WTC11 (cell line): ENCODE data around the gene ABCG1.

Experiments
- CTCF ChIP-seq: fragments of 200-600 bp; IDR thresholded peaks from 2 replicates; pipeline ENCODE4 v1.8.0; 2022; ENCODE audit warnings: antibody characterized with exemption
- E2F5 ChIP-seq: sonication (generic); formaldehyde crosslinking; IDR thresholded peaks from 2 replicates; pipeline ENCODE4 v1.8.1; 2022; ENCODE audit warnings: mild to moderate bottlenecking, moderate library complexity, missing genetic modification reagents
- HMGA2 ChIP-seq: fragments of 250-450 bp; sonication (Bioruptor Pico); IDR thresholded peaks from 2 replicates; pipeline ENCODE4 v1.4.0; 2021; ENCODE audit warnings: mild to moderate bottlenecking, moderate library complexity
- HMGXB4 ChIP-seq: sonication (generic); formaldehyde crosslinking; IDR thresholded peaks from 2 replicates; pipeline ENCODE4 v1.8.1; 2023; ENCODE audit warnings: mild to moderate bottlenecking, moderate library complexity, missing genetic modification reagents
- MAX ChIP-seq: sonication (generic); formaldehyde crosslinking; IDR thresholded peaks from 2 replicates; pipeline ENCODE4 v1.8.0; 2022; ENCODE audit warnings: mild to moderate bottlenecking, missing genetic modification reagents
- NFYB ChIP-seq: sonication (generic); formaldehyde crosslinking; conservative IDR thresholded peaks from 2 replicates; pipeline ENCODE4 v1.8.0; 2022; ENCODE audit warnings: low read depth, missing genetic modification reagents
- RELA ChIP-seq: sonication (generic); formaldehyde crosslinking; IDR thresholded peaks from 2 replicates; pipeline ENCODE4 v1.8.1; 2022; ENCODE audit warnings: missing genetic modification reagents, mild to moderate bottlenecking, borderline replicate concordance
- TEAD1 ChIP-seq: sonication (generic); formaldehyde crosslinking; IDR thresholded peaks from 2 replicates; pipeline ENCODE4 v1.8.0; 2022; ENCODE audit warnings: mild to moderate bottlenecking, missing genetic modification reagents
- TEAD4 ChIP-seq: sonication (generic); formaldehyde crosslinking; IDR thresholded peaks from 2 replicates; pipeline ENCODE4 v1.8.0; 2022; ENCODE audit warnings: mild to moderate bottlenecking, missing genetic modification reagents
- USF2 ChIP-seq: sonication (generic); formaldehyde crosslinking; IDR thresholded peaks from 2 replicates; pipeline ENCODE4 v1.8.1; 2023; ENCODE audit warnings: mild to moderate bottlenecking, missing genetic modification reagents, moderate library complexity
- ZNF532 ChIP-seq: fragments of 250-450 bp; sonication (Bioruptor Pico); IDR thresholded peaks from 2 replicates; pipeline ENCODE4 v1.9.0; 2021; ENCODE audit warnings: mild to moderate bottlenecking, borderline replicate concordance
- ZNF671 ChIP-seq: fragments of 250-450 bp; sonication (Bioruptor Pico); IDR thresholded peaks from 2 replicates; pipeline ENCODE4 v1.8.0; 2021; ENCODE audit warnings: mild to moderate bottlenecking

- TF ChIP-seq CTCF: no peak
- TF ChIP-seq HMGA2 (CRISPR knock-in tag): no peak
- no peak for TF ChIP-seq ZNF671 (CRISPR knock-in tag)
- TF ChIP-seq USF2 (CRISPR knock-in tag): no peak
- no peak for TF ChIP-seq HMGXB4 (CRISPR knock-in tag)
- TF ChIP-seq RELA (CRISPR knock-in tag): no peak
- TF ChIP-seq E2F5: no peak
- no peak for TF ChIP-seq ZNF532 (CRISPR knock-in tag)
- no peak for TF ChIP-seq NFYB (CRISPR knock-in tag)
- no peak for TF ChIP-seq TEAD4 (CRISPR knock-in tag)
- no peak for TF ChIP-seq TEAD1 (CRISPR knock-in tag)
- no peak for TF ChIP-seq MAX (CRISPR knock-in tag)
Observed at GRCh38 chr21:42299324-42300044, 80.5 kb downstream of the ABCG1 start.
